Measurements from ENCODE around the gene ANKFY1. TPM values are rescaled to one million over a fixed set of nuclear protein-coding genes. Genes with fewer than 3 reads are reported as not detected.
A peak's percentile ranks its signal among the peaks of the same experiment; 100 is the strongest.

Gene ANKFY1
- polyA plus RNA-seq, 3 donors: 13.5 to 46.1 (median 21.7) TPM

DNA sequence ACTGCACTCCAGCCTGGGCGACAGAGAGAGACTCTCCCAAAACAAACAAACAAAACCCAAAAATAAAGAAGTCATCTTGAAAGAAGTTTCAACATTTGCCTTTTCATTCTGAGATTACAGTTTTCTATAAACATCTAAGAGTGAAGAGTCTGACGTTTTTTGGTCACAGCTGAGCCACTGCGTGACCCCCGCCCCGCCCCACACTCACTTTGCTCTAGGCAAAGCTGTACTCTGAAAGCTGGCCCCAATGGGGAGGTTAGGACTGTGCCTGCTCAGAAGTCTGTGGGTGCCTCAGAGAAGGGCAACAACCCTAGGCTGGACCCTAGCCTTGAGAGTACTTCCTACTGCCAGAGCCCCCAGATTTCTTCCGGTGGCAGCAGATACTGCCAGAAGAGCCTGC, 101.5 kb downstream of the ANKFY1 start:
- Mint-ChIP-seq H3K27ac (peak overlapping the region; percentile 92 to 96 (median 94)), H3K4me3 (peak overlapping the region; percentile 49 to 62), H3K36me3 (peaks cover 40 to 48% of the 10 kb centered on the region in 2 donors), H3K27me3 (ENCODE audit: low read depth in 3 of 3) (peaks cover 0 to 3% (median 0%) of the 10 kb centered on the region in 3 donors), H3K9me3 (peaks cover 0 to 2% (median 0%) of the 10 kb centered on the region in 7 donors), H3K4me1 (peaks cover 41% of the 10 kb centered on the region)
- peak overlapping the region; percentile 40 for H3K4me2 ChIP-seq (replicated peaks; ENCODE audit: extremely low read depth, low read length, poor library complexity, severe bottlenecking)
- intact Hi-C loops (cut with micrococcal nuclease): no loop called here
- TF ChIP-seq, protein P1, sequence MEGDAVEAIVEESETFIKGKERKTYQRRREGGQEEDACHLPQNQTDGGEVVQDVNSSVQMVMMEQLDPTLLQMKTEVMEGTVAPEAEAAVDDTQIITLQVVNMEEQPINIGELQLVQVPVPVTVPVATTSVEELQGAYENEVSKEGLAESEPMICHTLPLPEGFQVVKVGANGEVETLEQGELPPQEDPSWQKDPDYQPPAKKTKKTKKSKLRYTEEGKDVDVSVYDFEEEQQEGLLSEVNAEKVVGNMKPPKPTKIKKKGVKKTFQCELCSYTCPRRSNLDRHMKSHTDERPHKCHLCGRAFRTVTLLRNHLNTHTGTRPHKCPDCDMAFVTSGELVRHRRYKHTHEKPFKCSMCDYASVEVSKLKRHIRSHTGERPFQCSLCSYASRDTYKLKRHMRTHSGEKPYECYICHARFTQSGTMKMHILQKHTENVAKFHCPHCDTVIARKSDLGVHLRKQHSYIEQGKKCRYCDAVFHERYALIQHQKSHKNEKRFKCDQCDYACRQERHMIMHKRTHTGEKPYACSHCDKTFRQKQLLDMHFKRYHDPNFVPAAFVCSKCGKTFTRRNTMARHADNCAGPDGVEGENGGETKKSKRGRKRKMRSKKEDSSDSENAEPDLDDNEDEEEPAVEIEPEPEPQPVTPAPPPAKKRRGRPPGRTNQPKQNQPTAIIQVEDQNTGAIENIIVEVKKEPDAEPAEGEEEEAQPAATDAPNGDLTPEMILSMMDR (IDR thresholded peaks at IDR 0.05): no peak
- peak overlapping the region in 1 of 3 experiments; percentile 16 for H3K4me3 ChIP-seq (replicated peaks in 1 of 3; ENCODE audit: low read depth in 2 of 3, low read length in 3 of 3)
- H3K79me2 ChIP-seq (ENCODE audit: insufficient read depth, low read length): no peaks in the 10 kb centered on the region
- H3K4me1 ChIP-seq (ENCODE audit: control insufficient read depth in 1 of 2, insufficient read depth in 2 of 2, low read length in 2 of 2): peaks cover 40 to 44% of the 10 kb centered on the region in 2 donors
- peaks cover 29 to 36% of the 10 kb centered on the region in 2 donors for H3K36me3 ChIP-seq (replicated peaks in 1 of 2; ENCODE audit: control insufficient read depth in 1 of 2, insufficient read depth in 2 of 2, low read length in 2 of 2)
- no peaks in the 10 kb centered on the region for H4K20me1 ChIP-seq (ENCODE audit: insufficient read depth, low read length)
- no peaks in the 10 kb centered on the region for H3K27me3 ChIP-seq (ENCODE audit: control insufficient read depth in 2 of 2, insufficient read depth in 2 of 2, low read length in 2 of 2)
- peak overlapping the region; percentile 88 to 90 for H3K27ac ChIP-seq (ENCODE audit: low read depth in 1 of 2, low read length in 2 of 2)
- H3K9me3 ChIP-seq (replicated peaks in 1 of 2; ENCODE audit: control insufficient read depth in 1 of 2, insufficient read depth in 1 of 2, low read length in 2 of 2): no peaks in the 10 kb centered on the region
- H3K9ac ChIP-seq (ENCODE audit: insufficient read depth, low read length, poor library complexity, severe bottlenecking): peak overlapping the region; percentile 47
- 77% methylated on average over 4 of the region's 6 CpGs for WGBS (ENCODE audit: insufficient coverage)
- H2AFZ ChIP-seq (ENCODE audit: insufficient read depth, low read depth, low read length, poor library complexity, severe bottlenecking): peak overlapping the region; percentile 24
- peak in 2 of 3 donors; percentile 3 to 12 for DNase-seq

DNA sequence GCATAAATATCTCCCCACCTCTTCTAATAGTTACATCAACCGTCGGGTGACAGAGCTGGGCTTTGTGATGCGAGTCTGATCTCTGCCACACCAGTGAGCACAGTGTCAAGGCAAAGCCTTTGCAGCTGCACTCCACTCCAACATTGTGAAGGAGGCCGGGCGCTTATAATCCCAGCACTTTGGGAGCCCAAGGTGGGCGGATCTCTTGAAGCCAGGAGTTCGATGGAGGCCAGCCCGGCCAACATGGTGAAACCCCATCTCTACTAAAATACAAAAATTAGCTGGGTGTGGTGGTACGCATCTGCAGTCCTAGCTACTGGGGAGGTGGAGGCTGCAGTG, 101.8 kb downstream of the ANKFY1 start:
- peak overlapping the region; percentile 24 for H2AFZ ChIP-seq (ENCODE audit: insufficient read depth, low read depth, low read length, poor library complexity, severe bottlenecking)
- H3K4me2 ChIP-seq (replicated peaks; ENCODE audit: extremely low read depth, low read length, poor library complexity, severe bottlenecking): no peak overlapping the region
- peak overlapping the region; percentile 88 to 90 for H3K27ac ChIP-seq (ENCODE audit: low read depth in 1 of 2, low read length in 2 of 2)
- peaks cover 25 to 35% of the 10 kb centered on the region in 2 donors for H3K36me3 ChIP-seq (replicated peaks in 1 of 2; ENCODE audit: control insufficient read depth in 1 of 2, insufficient read depth in 2 of 2, low read length in 2 of 2)
- 3% methylated on average over 3 of the region's 9 CpGs for WGBS (ENCODE audit: insufficient coverage)
- Mint-ChIP-seq H3K4me3 (peak overlapping the region; percentile 43 to 49), H3K27ac (peak overlapping the region; percentile 92 to 96 (median 94)), H3K4me1 (peaks cover 39% of the 10 kb centered on the region), H3K27me3 (ENCODE audit: low read depth in 3 of 3) (peaks cover 0 to 3% (median 0%) of the 10 kb centered on the region in 3 donors), H3K9me3 (peaks cover 0 to 2% (median 0%) of the 10 kb centered on the region in 7 donors), H3K36me3 (peaks cover 36 to 45% of the 10 kb centered on the region in 2 donors)
- H3K9me3 ChIP-seq (replicated peaks in 1 of 2; ENCODE audit: control insufficient read depth in 1 of 2, insufficient read depth in 1 of 2, low read length in 2 of 2): no peaks in the 10 kb centered on the region
- intact Hi-C loops (cut with micrococcal nuclease): no loop called here
- peak overlapping the region; percentile 47 for H3K9ac ChIP-seq (ENCODE audit: insufficient read depth, low read length, poor library complexity, severe bottlenecking)
- no peaks in the 10 kb centered on the region for H3K79me2 ChIP-seq (ENCODE audit: insufficient read depth, low read length)
- peaks cover 40 to 44% of the 10 kb centered on the region in 2 donors for H3K4me1 ChIP-seq (ENCODE audit: control insufficient read depth in 1 of 2, insufficient read depth in 2 of 2, low read length in 2 of 2)
- H3K4me3 ChIP-seq (replicated peaks in 1 of 3; ENCODE audit: low read depth in 2 of 3, low read length in 3 of 3): peak overlapping the region in 1 of 3 experiments; percentile 10
- TF ChIP-seq, protein P1 (IDR thresholded peaks at IDR 0.05): no peak
- H3K27me3 ChIP-seq (ENCODE audit: control insufficient read depth in 2 of 2, insufficient read depth in 2 of 2, low read length in 2 of 2): no peaks in the 10 kb centered on the region
- no peak for DNase-seq
- H4K20me1 ChIP-seq (ENCODE audit: insufficient read depth, low read length): no peaks in the 10 kb centered on the region
